GM12891 (cell line): ENCODE results near the gene TMEM80.

ENCODE experiments used
- POLR2A ChIP-seq: IDR thresholded peaks from 2 replicates; pipeline ENCODE4 v1.6.1; 2011; ENCODE audit warnings: low read depth, low read length, control low read depth
- POLR2AphosphoS5 ChIP-seq: IDR thresholded peaks from 2 replicates; pipeline ENCODE4 v1.6.1; 2011; ENCODE audit warnings: low read depth, low read length, control low read depth
- SPI1 ChIP-seq: IDR thresholded peaks from 2 replicates; pipeline ENCODE4 v1.6.1; 2011; ENCODE audit warnings: low read depth, low read length, control low read depth
- TAF1 ChIP-seq: IDR thresholded peaks from 2 replicates; pipeline ENCODE4 v1.6.1; 2011; ENCODE audit warnings: low read depth, low read length, control low read depth

GRCh38 chr11:706957-707816 lies 11.6 kb downstream of the TMEM80 start:
- no peak for TF ChIP-seq POLR2AphosphoS5
- TF ChIP-seq POLR2A: no peak
- no peak for TF ChIP-seq SPI1
- no peak for TF ChIP-seq TAF1
